ENCODE measurements around the gene LTBP2.
"Not testable (repeated sequence)": the region's sequence is repeated elsewhere in the genome, so short reads cannot be mapped to it uniquely, and the experiment has no call there.

The LTBP2 gene

DNA sequence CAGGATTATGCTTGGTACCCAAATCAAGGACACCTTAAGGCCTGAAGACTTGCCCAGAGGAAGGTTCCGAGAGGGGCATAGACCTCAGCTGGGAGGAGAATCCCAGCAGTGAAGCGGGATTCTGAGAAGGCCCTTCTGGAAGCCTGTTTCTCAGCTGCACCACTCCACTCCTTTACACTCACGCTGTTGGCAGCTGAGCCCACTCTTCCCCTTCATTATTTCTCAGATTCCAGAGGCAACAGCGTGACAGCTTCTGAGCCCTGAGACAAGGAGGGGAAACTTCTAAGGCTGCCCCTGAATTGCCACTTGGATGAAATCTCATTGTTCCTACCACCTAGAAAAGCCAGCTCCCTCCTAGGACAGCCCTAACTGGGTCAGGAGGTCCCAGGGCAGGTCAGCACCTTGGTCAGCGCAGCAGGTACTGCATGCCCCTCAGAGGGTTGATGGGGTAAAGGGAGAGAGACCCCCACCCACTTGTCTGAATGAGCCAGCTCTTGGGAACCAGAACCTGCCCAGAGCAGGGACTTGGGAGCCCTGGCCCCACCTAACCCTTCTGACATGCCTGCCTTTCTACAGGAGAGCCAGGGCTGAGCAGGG is 64.6 kb downstream of the LTBP2 start:
- no peak for DNase-seq

GRCh38 chr14:74546416-74546815 is 65.6 kb downstream of the LTBP2 start:
- DNase-seq = no peak

GRCh38 chr14:74545386-74545785 is 66.7 kb downstream of the LTBP2 start:
- no peak for DNase-seq

GRCh38 chr14:74543771-74544438 is 68.1 kb downstream of the LTBP2 start:
- no peak for DNase-seq

GRCh38 chr14:74542056-74542685 is 69.9 kb downstream of the LTBP2 start:
- no peak for DNase-seq

DNA sequence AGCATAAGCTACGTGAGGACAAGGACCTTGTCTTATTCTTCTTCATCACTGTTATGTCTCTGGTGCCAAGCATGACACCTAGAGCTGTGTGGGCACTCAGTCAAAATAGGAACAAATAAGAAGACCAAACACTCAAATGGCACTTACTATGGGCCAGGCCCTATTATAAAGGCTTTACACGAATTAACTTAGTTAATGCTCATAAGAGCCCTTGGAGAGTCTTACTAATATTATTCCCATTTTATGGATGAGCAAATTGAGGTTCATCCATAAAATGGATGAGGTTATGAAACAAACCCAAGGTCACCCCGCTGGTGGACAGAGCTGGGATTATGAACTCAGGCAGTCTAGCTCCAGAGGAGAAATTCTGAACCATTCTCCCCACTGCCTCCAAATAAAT is 70.8 kb downstream of the LTBP2 start:
- no peak for DNase-seq

- DNase-seq = no peak
Observed at GRCh38 chr14:74539503-74539902, 72.5 kb downstream of the LTBP2 start.

- DNase-seq = no peak
Observed at GRCh38 chr14:74538411-74539391, 73.3 kb downstream of the LTBP2 start.

- DNase-seq = not testable (repeated sequence)
Observed at GRCh38 chr14:74536336-74536735, 75.7 kb downstream of the LTBP2 start.

- no peak for DNase-seq
Observed at GRCh38 chr14:74535756-74536325, 76.2 kb downstream of the LTBP2 start.

DNA sequence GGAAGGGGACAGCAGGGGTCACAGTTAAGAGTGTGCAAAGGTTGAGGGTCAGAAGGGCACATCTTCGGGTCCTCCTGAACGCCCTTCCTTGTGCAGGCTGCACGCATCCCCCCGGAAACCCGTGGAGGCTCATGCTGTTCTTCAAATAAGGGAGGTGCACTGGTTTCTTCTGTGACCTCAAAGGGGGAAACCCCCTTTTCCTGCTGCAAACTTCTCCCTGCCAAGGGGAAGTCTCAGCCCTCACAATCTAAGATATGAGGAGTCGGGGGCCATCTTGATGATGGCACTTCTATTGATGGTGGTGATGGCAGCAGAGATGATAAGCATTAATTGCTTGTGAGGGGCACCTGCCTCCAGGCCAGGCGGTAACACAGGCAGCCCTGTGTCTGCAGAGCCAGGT is 78.5 kb downstream of the LTBP2 start:
- DNase-seq = no peak

DNA sequence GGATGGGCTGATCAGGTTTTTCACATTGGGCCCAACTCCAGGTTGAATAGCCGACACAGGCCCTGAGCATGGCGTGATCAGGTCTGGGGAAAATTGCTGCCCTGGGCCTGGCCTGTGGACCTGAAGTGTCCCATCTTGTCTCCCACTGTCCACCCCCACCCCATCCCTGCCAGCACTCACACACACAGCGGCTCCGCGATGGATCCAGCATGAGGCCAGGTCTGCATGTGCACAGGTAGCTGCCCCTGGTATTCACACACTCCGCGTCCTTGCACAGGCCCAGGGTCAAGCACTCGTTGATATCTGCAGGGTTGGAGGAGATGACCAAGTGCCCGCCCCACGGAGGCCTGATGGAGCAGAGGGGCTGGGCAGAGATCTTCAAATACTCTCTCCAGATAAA is 79.8 kb downstream of the LTBP2 start:
- DNase-seq = no peak

DNA sequence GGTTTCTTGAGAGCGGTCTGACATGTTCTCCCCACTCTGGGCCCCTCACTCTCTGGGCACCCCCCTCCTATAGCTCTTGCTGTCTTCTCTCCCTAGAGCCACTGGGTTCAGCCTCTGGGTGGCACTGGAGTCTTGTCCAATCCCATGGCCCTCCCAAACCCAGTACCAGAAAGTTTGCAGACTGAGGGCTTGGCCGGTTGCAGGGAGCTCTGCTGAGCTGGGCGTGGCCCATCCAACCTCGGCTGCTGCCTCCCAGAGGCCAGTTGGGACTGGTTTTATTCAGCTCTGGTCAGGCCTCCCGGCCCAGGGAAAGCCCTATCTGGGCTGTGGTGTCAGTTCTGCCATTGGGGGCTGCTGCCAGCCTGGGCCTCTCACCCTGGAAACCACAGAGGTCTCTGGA is 80.6 kb downstream of the LTBP2 start:
- no peak for DNase-seq

GRCh38 chr14:74531006-74531405 is 81.0 kb downstream of the LTBP2 start:
- DNase-seq = no peak

DNA sequence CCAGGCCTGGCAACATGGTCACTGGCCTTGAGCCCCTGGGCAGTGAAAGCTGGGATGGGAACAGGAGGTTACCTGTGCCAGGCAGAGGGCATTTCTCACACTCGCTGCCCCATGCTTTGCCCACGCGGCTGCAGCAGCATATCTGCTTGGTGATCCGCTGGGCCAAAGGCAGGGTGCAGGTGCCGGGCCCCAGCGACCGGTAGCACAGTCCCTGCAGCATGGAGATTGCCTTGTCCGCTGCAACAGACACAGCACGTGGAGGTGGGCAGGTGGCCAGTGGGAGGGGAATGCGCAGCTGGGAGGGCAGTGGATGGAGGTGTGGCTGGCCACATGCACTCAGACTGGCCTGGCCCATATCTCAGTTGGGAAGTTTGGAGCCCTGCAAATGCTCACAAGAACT is 83.2 kb downstream of the LTBP2 start:
- no peak for DNase-seq

- no peak for DNase-seq
Observed at GRCh38 chr14:74528406-74528805, 83.6 kb downstream of the LTBP2 start.

GRCh38 chr14:74527736-74528280 is 84.2 kb downstream of the LTBP2 start:
- DNase-seq = no peak

DNA sequence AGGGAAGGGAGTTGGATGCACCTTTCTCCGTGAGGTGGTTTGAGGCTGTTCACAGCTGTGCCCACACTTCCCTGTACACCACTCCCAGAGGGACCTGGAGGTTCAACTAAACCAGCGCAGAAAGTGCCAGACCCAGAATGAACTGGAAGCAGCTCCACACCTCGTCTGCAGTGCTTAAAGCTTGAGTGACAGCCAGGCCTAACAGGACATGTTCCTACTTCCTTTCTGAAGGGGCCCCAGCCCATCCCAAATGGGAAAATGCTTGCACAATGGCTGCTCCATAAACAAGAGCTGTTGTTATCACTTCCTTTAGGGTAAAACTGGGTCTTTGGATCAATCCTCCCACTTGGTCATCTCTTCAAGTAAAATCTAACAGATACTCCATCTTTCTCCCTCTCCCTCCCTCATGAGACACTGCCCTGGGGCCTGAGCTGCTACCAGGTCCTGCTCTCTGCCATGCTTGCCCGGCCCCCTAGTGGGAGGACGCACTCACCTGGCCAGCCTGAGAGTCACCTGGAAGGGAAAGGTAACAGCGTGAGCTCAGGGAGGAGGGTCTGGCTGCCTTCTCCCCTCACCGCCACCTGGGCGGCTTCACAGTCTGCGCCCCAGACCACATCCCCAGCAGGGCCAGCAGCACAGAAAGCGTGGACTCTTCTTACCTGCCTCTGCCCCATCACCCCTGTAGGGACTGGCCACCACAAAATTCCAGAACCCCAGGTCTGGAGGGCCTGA is 85.0 kb downstream of the LTBP2 start:
- DNase-seq = no peak

- DNase-seq = no peak
Observed at GRCh38 chr14:74525361-74525851, 86.6 kb downstream of the LTBP2 start.

DNA sequence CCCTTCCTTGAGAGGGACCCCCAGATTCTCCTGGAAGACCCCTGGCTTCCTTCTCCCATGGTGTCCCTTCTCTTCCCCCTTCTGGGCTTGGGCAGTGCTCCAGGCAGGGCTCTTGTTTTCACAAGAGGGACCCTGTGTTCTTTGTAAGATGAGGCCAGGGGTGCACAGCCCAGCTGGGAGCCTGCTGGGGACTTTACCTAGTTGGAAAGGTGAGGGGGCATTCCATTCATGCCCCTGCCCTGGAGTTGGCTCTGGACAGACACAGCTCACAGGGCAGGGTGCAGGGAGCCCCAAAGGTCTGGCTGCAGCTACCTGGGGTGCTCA is 87.3 kb downstream of the LTBP2 start:
- DNase-seq = no peak

GRCh38 chr14:74524076-74524811 is 87.8 kb downstream of the LTBP2 start:
- no peak for DNase-seq

Measured in NCI-H187 (cell line).